Measurements from ENCODE around the gene GDA. TPM values are rescaled to one million over a fixed set of nuclear protein-coding genes. Genes with fewer than 3 reads are reported as not detected.

The GDA gene
- total RNA-seq, 2 donors from 2014 or later = 0.44 TPM; not detected in 1

- Histone ChIP-seq H3K4me1 (no peaks in the 10 kb centered on the region), H3K27ac (no peak overlapping the region), H3K9me3 (no peaks in the 10 kb centered on the region), H3K27me3 (no peaks in the 10 kb centered on the region), H3K36me3 (no peaks in the 10 kb centered on the region), H3K4me3 (no peak overlapping the region)
- no peak for DNase-seq (ENCODE audit: low spot score)
- no peak for TF ChIP-seq CTCF (IDR thresholded peaks at IDR 0.05)
These were observed 71.3 kb downstream of the GDA start for GRCh38 chr9:72220589-72220988.

GRCh38 chr9:72226146-72226812, 77.0 kb downstream of the GDA start:
- no peaks in the 10 kb centered on the region for H3K9me3 ChIP-seq
- no peaks in the 10 kb centered on the region for H3K4me1 ChIP-seq
- no peak for DNase-seq (ENCODE audit: low spot score)
- no peaks in the 10 kb centered on the region for H3K27me3 ChIP-seq
- no peak overlapping the region for H3K27ac ChIP-seq
- H3K4me3 ChIP-seq = no peak overlapping the region
- TF ChIP-seq CTCF (IDR thresholded peaks at IDR 0.05) = no peak
- H3K36me3 ChIP-seq = no peaks in the 10 kb centered on the region

GRCh38 chr9:72228282-72228681, 79.0 kb downstream of the GDA start:
- TF ChIP-seq CTCF (IDR thresholded peaks at IDR 0.05) = no peak
- H3K4me3 ChIP-seq = no peak overlapping the region
- H3K9me3 ChIP-seq = no peaks in the 10 kb centered on the region
- no peaks in the 10 kb centered on the region for H3K27me3 ChIP-seq
- DNase-seq (ENCODE audit: low spot score) = no peak
- H3K4me1 ChIP-seq = no peaks in the 10 kb centered on the region
- H3K36me3 ChIP-seq = no peaks in the 10 kb centered on the region
- no peak overlapping the region for H3K27ac ChIP-seq

- Histone ChIP-seq H3K27ac (no peak overlapping the region), H3K9me3 (no peaks in the 10 kb centered on the region), H3K36me3 (no peaks in the 10 kb centered on the region), H3K27me3 (no peaks in the 10 kb centered on the region), H3K4me1 (no peaks in the 10 kb centered on the region), H3K4me3 (no peak overlapping the region)
- DNase-seq (ENCODE audit: low spot score) = no peak
- no peak for TF ChIP-seq CTCF (IDR thresholded peaks at IDR 0.05)
These were observed 83.5 kb downstream of the GDA start for GRCh38 chr9:72232778-72233177.

- H3K27ac ChIP-seq = no peak overlapping the region
- no peaks in the 10 kb centered on the region for H3K36me3 ChIP-seq
- no peaks in the 10 kb centered on the region for H3K9me3 ChIP-seq
- no peaks in the 10 kb centered on the region for H3K27me3 ChIP-seq
- H3K4me3 ChIP-seq = no peak overlapping the region
- DNase-seq (ENCODE audit: low spot score) = no peak
- no peak for TF ChIP-seq CTCF (IDR thresholded peaks at IDR 0.05)
- H3K4me1 ChIP-seq = no peaks in the 10 kb centered on the region
These were observed 98.3 kb downstream of the GDA start for GRCh38 chr9:72247549-72247948.

GRCh38 chr9:72251589-72251988, 102.3 kb downstream of the GDA start:
- DNase-seq (ENCODE audit: low spot score) = no peak
- Histone ChIP-seq H3K36me3 (no peaks in the 10 kb centered on the region), H3K9me3 (no peaks in the 10 kb centered on the region)

More at GRCh38 chr9:72251589-72251988, 102.3 kb downstream of the GDA start:
- no peak overlapping the region for H3K27ac ChIP-seq
- no peaks in the 10 kb centered on the region for H3K4me1 ChIP-seq
- TF ChIP-seq CTCF (IDR thresholded peaks at IDR 0.05) = no peak
- H3K4me3 ChIP-seq = no peak overlapping the region
- H3K27me3 ChIP-seq = no peaks in the 10 kb centered on the region

Measured in right atrium auricular region (tissue), 2 donors.